HK-2 (cell line): ENCODE results near the gene CLSTN2.

Experiments
- DNase-seq: peaks from one replicate; pipeline ENCODE4 v3.0.0-alpha.2; 2018; ENCODE audit not compliant: unreplicated experiment

The CLSTN2 gene

GRCh38 chr3:140148824-140149390 is 213.9 kb downstream of the CLSTN2 start:
- no peak for DNase-seq

GRCh38 chr3:140151321-140151720 is 216.3 kb downstream of the CLSTN2 start:
- no peak for DNase-seq

- DNase-seq = no peak
These were observed 218.1 kb downstream of the CLSTN2 start for GRCh38 chr3:140152851-140153639.

DNA sequence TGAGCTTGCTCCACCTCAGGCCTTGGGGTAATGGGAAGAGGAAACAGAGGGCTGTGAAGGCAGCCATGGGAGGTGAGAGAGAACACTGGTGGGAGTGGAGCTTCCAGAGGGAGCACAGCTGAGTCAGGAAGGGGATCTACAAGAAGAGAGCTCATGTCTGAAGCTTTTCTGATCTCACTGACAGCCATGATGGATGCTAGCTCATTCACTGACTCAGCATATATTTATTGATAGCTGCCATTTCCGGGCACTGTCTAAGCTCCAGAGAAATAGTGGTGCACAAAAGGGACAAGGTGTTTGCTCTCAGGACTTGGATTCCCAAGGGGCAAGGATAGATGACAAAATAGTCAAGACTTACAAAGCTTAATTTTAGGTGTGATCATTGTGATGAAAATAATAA is 218.8 kb downstream of the CLSTN2 start:
- no peak for DNase-seq

DNA sequence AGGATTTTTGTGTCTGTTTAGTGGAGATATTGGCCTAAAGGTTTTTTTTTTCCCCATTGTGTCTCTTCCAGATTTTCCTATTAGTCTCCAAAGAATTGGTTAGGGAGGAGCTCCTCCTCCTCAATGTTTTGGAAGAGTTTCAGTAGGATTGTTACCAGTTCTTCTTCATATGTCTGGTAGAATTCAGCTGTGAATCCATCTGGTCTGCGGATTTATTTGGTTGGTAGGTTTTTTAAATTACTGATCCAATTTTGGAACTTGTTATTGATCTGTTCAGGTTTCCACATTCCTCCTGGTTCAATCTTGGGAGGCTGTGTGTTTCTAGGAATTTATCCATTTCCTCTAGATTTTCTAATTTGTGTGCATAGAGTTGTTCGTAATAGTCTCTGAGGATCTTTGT is 222.2 kb downstream of the CLSTN2 start:
- DNase-seq = no peak

DNA sequence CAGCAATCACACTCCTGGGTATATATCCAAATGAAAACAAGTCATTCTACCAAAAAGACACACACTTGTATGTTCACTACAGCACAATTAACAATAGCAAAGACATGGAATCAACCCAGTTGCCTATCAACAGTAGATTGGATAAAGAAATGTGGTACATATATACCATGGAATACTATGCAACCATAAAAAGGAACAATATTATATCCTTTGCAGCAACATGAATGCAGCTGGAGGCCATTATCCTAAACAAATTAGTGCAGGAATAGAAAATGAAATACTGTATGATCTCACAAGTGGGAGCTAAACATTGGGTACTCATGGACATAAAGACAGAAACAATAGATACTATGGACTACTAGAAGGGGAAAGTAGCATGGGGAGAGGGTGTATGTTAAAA is 224.7 kb downstream of the CLSTN2 start:
- no peak for DNase-seq

GRCh38 chr3:140160553-140160952 is 225.6 kb downstream of the CLSTN2 start:
- DNase-seq = no peak

DNA sequence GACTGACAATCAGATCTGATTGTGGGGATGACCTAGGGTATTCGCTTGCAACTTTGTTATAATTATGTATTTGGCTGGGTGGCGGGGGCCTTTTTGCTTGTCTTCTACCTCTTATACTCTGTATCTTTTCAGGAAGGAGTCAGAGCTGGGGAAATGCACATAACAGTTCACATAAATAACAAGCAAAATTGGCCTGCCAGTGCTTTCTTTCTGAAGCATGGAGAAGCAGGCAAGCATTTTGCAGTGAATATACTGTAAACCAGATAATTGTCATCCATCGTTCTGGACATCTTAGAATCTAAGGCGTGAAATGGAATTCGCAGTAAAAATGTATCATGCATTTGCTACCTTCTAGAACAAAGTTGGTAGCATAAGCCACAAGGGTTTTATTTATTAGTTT is 227.6 kb downstream of the CLSTN2 start:
- DNase-seq = no peak

DNA sequence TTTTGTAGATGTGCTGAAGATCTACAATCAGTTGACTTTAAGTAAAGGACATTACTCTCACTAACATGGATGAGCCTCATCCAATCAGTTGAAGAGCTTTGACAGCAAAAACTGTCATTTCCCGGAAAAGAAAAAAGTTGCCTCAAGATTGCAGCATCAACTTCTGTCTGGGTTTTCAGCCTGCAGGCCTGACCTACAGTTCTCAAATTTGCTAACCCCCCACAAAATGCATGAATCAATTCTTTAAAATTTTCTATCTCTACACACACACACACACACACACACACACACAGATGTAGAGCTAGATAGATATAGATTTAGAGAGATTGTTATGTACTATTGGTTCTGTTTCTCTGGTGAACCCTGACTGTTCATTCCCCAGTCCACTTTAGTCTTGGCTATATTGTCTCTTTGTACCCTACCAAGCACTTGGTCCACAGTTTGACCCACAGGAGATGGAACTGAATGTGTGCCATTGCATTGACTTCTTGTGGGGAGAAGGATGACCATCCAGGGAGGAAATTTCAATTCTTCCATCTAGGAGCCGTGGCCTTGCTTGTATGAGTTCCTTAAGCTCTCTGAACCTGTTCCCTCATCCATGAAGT is 228.3 kb downstream of the CLSTN2 start:
- DNase-seq = no peak

DNA sequence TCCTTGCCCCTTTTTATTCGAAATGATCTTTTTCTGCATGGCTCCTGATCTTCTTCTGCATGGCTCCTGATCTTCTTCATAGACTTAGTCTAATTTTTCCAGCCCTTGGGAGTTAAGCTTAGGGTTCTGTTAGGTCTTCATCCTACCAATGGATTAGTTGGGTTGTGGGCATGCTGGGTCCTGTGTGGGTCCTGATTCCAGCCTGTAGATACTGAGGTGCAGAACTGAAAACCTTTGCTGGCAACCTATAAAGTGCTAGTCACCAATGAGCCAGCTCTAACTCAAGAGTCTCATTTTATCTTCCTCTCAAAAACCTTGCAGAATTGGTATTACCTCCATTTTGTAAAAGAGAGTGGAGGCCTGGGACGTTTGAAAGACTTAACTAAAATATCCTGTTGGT is 229.2 kb downstream of the CLSTN2 start:
- DNase-seq = no peak

DNA sequence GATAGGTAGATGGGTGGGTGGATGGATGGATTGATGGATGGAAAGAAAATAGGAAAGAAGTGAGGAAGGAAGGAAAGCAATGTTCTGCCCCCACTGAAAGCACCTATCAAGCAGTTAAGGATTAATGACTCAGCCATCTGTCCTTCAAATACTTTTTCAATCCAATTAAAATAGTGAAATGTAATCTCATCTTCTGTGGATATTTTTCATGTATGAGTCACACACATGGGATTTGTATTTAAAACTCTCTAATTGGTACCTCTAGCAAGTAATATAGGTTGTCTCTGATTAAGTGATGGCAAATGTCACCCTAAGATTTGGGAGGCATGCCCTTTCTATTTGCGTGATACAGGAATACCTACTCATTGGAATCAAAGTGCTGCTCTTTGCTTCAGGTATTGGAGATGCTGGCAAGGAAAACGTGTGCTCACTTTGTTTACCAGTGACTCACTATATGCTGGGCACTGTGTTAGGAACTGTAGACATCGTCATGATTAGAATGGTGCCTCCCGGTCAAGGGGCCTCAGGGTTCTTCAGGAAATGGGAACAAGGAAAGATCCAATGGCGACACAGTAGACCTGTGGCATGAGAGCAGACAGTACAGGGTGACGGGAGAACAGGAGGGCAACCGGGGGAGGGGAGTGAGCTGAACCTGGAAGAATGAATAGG is 230.1 kb downstream of the CLSTN2 start:
- DNase-seq = no peak

GRCh38 chr3:140165781-140166180 is 230.8 kb downstream of the CLSTN2 start:
- DNase-seq = no peak

GRCh38 chr3:140166861-140167599 is 232.0 kb downstream of the CLSTN2 start:
- DNase-seq = no peak

GRCh38 chr3:140167600-140168281 is 232.8 kb downstream of the CLSTN2 start:
- no peak for DNase-seq

DNA sequence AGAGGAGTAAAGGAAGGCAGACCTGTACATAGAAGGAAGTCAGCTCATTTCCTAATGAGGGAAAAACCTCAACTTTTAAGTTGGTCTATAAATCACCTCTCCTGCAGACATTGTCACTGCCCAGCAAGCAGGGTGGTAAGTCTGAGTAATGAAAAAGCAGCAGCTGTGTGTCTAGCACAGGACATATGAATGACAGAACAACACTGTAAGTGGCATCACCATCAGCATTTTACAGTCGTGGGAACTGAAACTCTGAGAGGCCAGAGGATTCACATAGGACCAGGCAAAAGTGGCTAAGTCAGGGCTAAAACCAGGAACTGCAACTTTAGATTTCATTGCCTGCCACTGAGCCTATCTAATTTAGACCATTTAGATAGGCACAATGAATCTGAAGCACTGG is 235.6 kb downstream of the CLSTN2 start:
- DNase-seq = no peak

DNA sequence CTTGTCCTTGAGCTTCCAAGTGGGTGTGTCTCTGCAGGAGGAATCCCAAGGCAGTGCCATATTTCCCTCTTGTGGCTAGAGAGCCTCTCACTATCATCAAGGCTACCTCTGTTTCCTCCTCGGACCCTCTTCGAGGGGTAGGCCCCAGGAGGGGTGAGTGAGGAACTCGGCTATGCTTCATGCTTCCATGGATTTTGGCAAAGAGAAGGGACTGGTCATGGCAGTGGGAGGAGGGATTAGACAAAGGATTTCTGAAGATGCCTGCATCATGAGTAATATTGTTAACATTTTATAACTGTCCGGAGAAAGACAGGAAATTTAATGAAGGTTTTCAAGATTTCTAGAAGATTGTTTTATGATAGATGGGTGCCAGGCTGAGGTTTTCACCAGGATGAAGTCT is 241.5 kb downstream of the CLSTN2 start:
- DNase-seq = no peak

- no peak for DNase-seq
These were observed 243.0 kb downstream of the CLSTN2 start for GRCh38 chr3:140177943-140178342.

DNA sequence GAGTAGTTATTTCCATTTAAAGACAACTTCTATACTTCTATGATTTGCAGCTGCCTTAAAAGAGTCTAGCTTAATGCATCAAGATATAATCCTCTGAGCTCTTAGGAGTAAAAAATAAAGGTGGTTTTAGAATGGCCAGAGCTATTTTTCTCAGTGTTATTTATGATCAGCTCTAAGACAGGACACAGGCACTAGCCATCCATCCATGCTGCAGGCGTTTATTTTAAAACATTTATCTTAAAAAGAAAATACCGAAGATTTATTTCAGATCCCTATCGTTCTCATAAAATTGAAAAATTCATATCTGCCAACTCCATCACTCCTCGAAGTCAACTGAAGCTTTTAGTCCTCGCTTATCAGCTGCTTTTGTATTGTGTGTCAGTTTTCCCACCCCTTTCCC is 243.5 kb downstream of the CLSTN2 start:
- no peak for DNase-seq

GRCh38 chr3:140180603-140181002 is 245.6 kb downstream of the CLSTN2 start:
- no peak for DNase-seq

DNA sequence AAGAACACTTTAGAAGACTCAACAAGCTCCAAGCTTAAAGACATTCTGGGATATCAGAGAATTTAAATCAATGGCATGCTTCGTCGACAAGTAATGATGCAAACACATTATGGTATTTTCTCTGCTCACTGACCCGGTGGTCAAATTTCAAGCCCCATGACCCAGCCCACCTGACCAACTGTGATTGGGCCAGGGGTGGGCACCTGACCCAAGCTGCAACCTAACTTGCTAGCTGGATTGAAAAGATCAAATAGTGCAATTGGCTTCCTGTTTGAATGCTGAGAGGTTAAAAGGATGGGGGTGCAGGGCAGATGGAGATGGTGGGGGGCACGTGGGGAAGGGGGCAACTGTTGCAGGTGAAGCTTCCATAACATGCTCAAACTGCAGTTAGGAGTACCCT is 250.4 kb downstream of the CLSTN2 start:
- DNase-seq = no peak

- no peak for DNase-seq
These were observed 251.5 kb downstream of the CLSTN2 start for GRCh38 chr3:140186421-140186920.
